A549 (cell line): ENCODE measurements around the gene OXNAD1.

ENCODE experiments used
- CEBPB ChIP-seq, 2 experiments: fragments of >200 bp in 1 of 2; sonication (Bioruptor Twin) in 1 of 2; formaldehyde crosslinking in 1 of 2; IDR thresholded peaks; 2 replicates each; pipeline ENCODE4 v1.6.1; 2012 to 2016
- CHD2 ChIP-seq: fragments of 150-350 bp; IDR thresholded peaks from 2 replicates; pipeline ENCODE4 v1.6.1; 2014; ENCODE audit warnings: low read length; ENCODE audit not compliant: partially characterized antibody
- CHD4 ChIP-seq: fragments of 200-600 bp; sonication (generic); IDR thresholded peaks from 2 replicates; pipeline ENCODE4 v1.6.1; 2016; ENCODE audit warnings: antibody characterized with exemption, mild to moderate bottlenecking, borderline replicate concordance
- CTCF ChIP-seq: fragments of >200 bp; sonication (Bioruptor Twin); formaldehyde crosslinking; IDR thresholded peaks from 3 replicates; pipeline ENCODE4 v1.5.1; 2016
- HDAC2 ChIP-seq: fragments of 200-600 bp; sonication (generic); IDR thresholded peaks from 2 replicates; pipeline ENCODE4 v1.6.1; 2016
- MAX ChIP-seq: IDR thresholded peaks from 2 replicates; pipeline ENCODE4 v1.6.1; 2012
- POLR2A ChIP-seq: IDR thresholded peaks from 2 replicates; pipeline ENCODE4 v1.6.1; 2012; ENCODE audit warnings: mild to moderate bottlenecking, low read length
- USF2 ChIP-seq: fragments of 450-650 bp; IDR thresholded peaks from 2 replicates; pipeline ENCODE4 v1.6.1; 2014; ENCODE audit warnings: antibody characterized with exemption

- no peak for TF ChIP-seq CTCF
- peak in 1 of 2 experiments; percentile 17; a peak in 1 of 4 replicates for TF ChIP-seq CEBPB (IDR thresholded peaks at IDR 0.05)
- TF ChIP-seq CHD4: no peak
- TF ChIP-seq POLR2A: peak; percentile 75
- TF ChIP-seq CHD2: no peak
- TF ChIP-seq HDAC2: no peak
- TF ChIP-seq USF2: no peak
- peak; percentile 76; the same call in 1 of the 2 replicates for TF ChIP-seq MAX
Measured at GRCh38 chr3:16264708-16265454, at the start of gene OXNAD1, which contains the start of gene DPH3.
